Psoas muscle (tissue), 8 donors: ENCODE results near the gene CNPY4. TPM values are rescaled to one million over a fixed set of nuclear protein-coding genes. Genes with fewer than 3 reads are reported as not detected.
A peak's percentile ranks its signal among the peaks of the same experiment; 100 is the strongest.

Experiments
- ATAC-seq, 4 donors: fragments of 200-7000 bp; cut with Tn5 transposase; one replicate each; pipeline ENCODE4 v1.9.1; 2020; ENCODE audit warnings: moderate library complexity in 3 of 4, mild to moderate bottlenecking in 2 of 4
- DNase-seq, 2 donors: peaks; one replicate each; pipeline ENCODE4 v3.0.0-alpha.2; 2020
- H3K27ac ChIP-seq: fragments of 200-600 bp; one replicate; pipeline ENCODE4 v1.8.0; 2022
- H3K27me3 ChIP-seq, 3 donors: fragments of 200-600 bp in 1 of 3; one replicate each; pipeline versions ENCODE4 v1.6.1 to v1.8.0; 2013 to 2022; ENCODE audit warnings: low read length in 2 of 3, mild to moderate bottlenecking in 2 of 3, moderate library complexity in 1 of 3; ENCODE audit not compliant: insufficient read depth in 3 of 3
- H3K36me3 ChIP-seq, 2 donors: fragments of 200-600 bp in 1 of 2; one replicate each; pipeline versions ENCODE4 v1.6.1 to v1.8.0; 2013 to 2022; ENCODE audit warnings: low read depth in 1 of 2, mild to moderate bottlenecking in 1 of 2, moderate library complexity in 1 of 2; ENCODE audit not compliant: insufficient read depth in 1 of 2
- H3K4me1 ChIP-seq: fragments of 200-600 bp; one replicate; pipeline ENCODE4 v1.8.0; 2022
- H3K4me3 ChIP-seq: fragments of 200-600 bp; one replicate; pipeline ENCODE4 v1.8.0; 2022; ENCODE audit warnings: mild to moderate bottlenecking
- H3K9me3 ChIP-seq: fragments of 200-600 bp; one replicate; pipeline ENCODE4 v1.8.0; 2022
- WGBS, 3 donors: extraction: QIAGEN DNeasy Blood & Tissue Kit; methylation state at CpG; one replicate each; pipeline versions ENCODE4 v1.1.6 to v1.1.7; 2013; 5-methylcytosine and 5-hydroxymethylcytosine counted together
- intact Hi-C, 2 donors: fragments of 100-400 bp; cut with DNase I; formaldehyde crosslinking; loops; one replicate each; pipeline versions ENCODE4 v1.11.0 to v1.14.2; 2022
- polyA plus RNA-seq, 3 donors: library from polyadenylated mRNA; stranded (reverse); fragments of 200-250 nt; gene quantifications; one replicate each; pipeline ENCODE4 v1.2.3, GENCODE V29; 2013
- total RNA-seq, 4 donors: library from RNA; stranded (reverse); fragmentation: NEBNext Ultra II Directional in 2 of 4; extraction: Animal tissue kit (Norgen Biotek cat#: 25700) in 2 of 4; gene quantifications; one replicate each; pipeline versions ENCODE4 v1.2.1 to v1.2.4, GENCODE V29; 2021 to 2023
- TF ChIP-seq, protein P1 (sequence below): fragments of 200-600 bp; IDR thresholded peaks from one replicate; pipeline ENCODE4 v1.8.0; 2022; ENCODE audit warnings: antibody characterized with exemption
- donor health status: healthy with polysubstance abuse.
- donor health status: DM: no; HTN: no; CAD: no; lungs with moderate emphysema.
- donor health status: Bipolar disorder and iron deficiency.
- donor health status: healthy.
- donor health status: DM: yes; HTN: yes; CAD: no.
- donor health status: DM: no; HTN: no; CAD: no.
- donor health status: DM: no; HTN: no; CAD: no.
- donor health status: DM: yes; HTN: yes; CAD: no.

CNPY4 gene
- total and polyA plus RNA-seq, 7 donors, result 2.2 to 7.0 (median 2.9) TPM

DNA sequence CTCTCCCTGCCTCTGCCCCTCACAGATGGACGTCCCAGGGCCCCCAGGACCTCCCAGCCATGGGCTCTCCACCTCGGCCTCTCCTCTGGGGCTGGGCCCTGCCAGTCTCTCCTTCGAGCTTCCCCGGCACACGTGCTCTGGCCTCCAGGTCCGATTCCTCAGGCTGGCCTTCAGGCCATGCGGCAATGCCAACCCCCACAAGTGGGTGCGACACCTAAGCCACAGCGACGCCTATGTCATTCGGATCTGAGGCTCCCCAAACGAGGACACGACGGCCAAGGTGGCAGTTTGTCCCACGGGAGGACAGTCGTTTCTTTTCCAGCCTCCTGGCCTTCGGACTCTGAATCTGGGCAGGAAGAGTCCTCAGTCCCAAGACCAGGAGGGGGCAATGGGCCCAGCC lies 12.8 kb upstream of the CNPY4 start:
- Histone ChIP-seq H3K9me3 (no peaks in the 10 kb centered on the region), H3K27ac (no peak overlapping the region), H3K36me3 (peaks cover 0 to 83% of the 10 kb centered on the region in 2 donors), H3K4me3 (no peak overlapping the region), H3K4me1 (peaks cover 8% of the 10 kb centered on the region), H3K27me3 (no peaks in the 10 kb centered on the region)
- DNase-seq, result no peak
- TF ChIP-seq, protein P1, sequence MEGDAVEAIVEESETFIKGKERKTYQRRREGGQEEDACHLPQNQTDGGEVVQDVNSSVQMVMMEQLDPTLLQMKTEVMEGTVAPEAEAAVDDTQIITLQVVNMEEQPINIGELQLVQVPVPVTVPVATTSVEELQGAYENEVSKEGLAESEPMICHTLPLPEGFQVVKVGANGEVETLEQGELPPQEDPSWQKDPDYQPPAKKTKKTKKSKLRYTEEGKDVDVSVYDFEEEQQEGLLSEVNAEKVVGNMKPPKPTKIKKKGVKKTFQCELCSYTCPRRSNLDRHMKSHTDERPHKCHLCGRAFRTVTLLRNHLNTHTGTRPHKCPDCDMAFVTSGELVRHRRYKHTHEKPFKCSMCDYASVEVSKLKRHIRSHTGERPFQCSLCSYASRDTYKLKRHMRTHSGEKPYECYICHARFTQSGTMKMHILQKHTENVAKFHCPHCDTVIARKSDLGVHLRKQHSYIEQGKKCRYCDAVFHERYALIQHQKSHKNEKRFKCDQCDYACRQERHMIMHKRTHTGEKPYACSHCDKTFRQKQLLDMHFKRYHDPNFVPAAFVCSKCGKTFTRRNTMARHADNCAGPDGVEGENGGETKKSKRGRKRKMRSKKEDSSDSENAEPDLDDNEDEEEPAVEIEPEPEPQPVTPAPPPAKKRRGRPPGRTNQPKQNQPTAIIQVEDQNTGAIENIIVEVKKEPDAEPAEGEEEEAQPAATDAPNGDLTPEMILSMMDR, result no peak
- ATAC-seq, result no peak
- intact Hi-C loops, result no loop called here
- 72 to 78% (median 75%) methylated on average over 16 to 17 of the region's 17 CpGs for WGBS, 3 donors

DNA sequence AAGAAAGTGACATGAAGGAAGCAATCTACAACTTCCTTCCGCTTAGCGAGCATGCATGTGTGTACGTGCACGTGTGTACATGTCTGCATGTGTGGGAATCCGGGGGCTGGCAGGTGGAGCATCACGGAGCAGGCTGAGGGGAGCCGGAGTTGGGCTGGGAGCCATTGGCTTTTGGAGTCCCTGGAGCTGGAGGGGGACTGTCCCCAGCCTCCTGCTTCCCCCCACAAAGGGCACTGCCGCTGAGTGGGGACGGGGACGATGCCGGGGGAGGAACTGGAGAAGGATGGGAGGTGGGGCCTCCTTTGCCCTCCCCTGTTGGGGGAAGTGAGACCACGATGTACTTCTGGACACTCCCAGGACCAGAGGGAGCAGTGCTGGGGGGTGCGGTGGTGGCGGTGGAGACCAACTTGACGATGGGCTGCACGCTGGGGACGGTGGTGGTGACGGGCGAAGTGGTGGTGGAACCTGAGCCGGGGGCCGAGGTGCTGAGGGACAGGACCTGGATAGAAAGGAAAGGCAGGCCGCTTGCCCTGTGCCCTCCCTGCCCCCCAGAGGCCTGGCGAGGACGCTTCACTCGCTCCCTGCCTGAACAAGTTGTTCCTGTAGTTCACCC lies 12.2 kb upstream of the CNPY4 start:
- peaks cover 5% of the 10 kb centered on the region for H3K4me1 ChIP-seq
- H3K27me3 ChIP-seq, result no peaks in the 10 kb centered on the region
- TF ChIP-seq, protein P1, result no peak
- WGBS, 3 donors, result 82 to 86% (median 84%) methylated on average over 22 to 25 of the region's 25 CpGs
- no peak overlapping the region for H3K4me3 ChIP-seq
- H3K27ac ChIP-seq, result no peak overlapping the region
- ATAC-seq (peak in 1 of 4 donors; percentile 12), DNase-seq (no peak)
- intact Hi-C loops, result no loop called here
- peaks cover 0 to 89% of the 10 kb centered on the region in 2 donors for H3K36me3 ChIP-seq
- no peaks in the 10 kb centered on the region for H3K9me3 ChIP-seq

DNA sequence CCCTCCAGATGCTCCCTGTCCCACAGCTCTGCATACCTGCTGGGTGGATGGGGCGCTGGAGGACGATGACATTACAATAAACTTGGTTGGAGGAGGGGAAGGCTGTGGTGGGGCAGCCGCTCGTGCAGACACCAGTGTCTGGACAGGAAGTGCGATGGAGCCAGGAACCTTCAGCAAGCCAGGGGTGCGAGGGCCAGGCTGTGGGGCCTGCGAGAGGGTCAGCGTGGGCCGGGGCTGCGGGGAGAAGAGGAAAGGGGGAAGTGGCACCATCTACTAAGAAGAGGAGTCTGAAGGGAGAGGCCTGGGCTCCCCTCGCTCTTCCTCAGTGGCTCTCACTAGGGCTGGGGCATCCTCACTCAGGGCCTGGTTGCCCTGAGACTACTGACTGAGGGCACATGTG lies 11.5 kb upstream of the CNPY4 start:
- intact Hi-C loops, result no loop called here
- 81 to 90% (median 82%) methylated on average over 10 to 11 of the region's 11 CpGs for WGBS, 3 donors
- no peaks in the 10 kb centered on the region for H3K9me3 ChIP-seq
- H3K4me3 ChIP-seq, result no peak overlapping the region
- H3K4me1 ChIP-seq, result no peaks in the 10 kb centered on the region
- ATAC-seq (no peak), DNase-seq (no peak)
- H3K36me3 ChIP-seq, result peaks cover 0 to 96% of the 10 kb centered on the region in 2 donors
- no peak overlapping the region for H3K27ac ChIP-seq
- TF ChIP-seq, protein P1, result no peak
- no peaks in the 10 kb centered on the region for H3K27me3 ChIP-seq

DNA sequence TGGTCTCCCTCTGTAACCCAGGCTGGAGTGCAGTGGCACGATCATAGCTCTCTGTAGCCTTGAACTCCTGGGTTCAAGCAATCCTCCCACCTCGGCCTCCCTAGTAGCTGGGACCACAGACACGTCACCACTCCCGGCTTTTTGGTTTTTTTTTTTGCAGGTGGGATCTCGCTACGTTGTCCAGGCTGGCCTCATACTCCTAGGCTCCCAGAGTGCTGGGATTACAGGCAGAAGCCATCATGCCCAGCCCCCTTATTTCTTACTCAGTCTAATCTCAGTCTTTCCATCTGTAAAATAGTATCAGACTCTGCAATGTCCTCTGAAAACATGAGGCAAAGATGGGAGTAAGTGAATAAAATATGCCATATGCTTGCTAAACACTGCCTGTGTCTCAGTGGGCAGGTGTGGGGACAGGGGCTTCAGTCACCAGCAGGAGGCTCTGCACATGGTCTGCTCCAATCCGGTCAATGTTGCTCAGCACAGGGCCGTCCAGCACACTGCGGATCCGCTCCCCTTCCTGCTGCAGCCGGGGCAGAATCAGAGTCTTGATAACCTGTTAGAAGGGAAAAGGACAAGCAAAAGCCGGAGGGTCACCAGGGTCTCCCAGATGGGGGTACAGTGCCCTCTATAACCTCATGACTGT lies 9.8 kb upstream of the CNPY4 start:
- TF ChIP-seq, protein P1, result no peak

More for the DNA sequence above, 9.8 kb upstream of the CNPY4 start:
- Histone ChIP-seq H3K27me3 (no peaks in the 10 kb centered on the region), H3K4me3 (no peak overlapping the region), H3K4me1 (no peaks in the 10 kb centered on the region), H3K27ac (no peak overlapping the region), H3K36me3 (peaks cover 0 to 94% of the 10 kb centered on the region in 2 donors), H3K9me3 (no peaks in the 10 kb centered on the region)
- WGBS, 3 donors, result 83 to 87% (median 85%) methylated on average over 12 of the region's 12 CpGs
- intact Hi-C loops, result no loop called here
- DNase-seq (no peak), ATAC-seq (no peak)
